CD4-positive, alpha-beta T cell treated with Interleukin-10 for 1 hour (primary cell): ENCODE results near the gene ITGBL1.

Experiments used
- DNase-seq: peaks from one replicate; pipeline ENCODE4 v3.0.0-alpha.2; 2020

Gene ITGBL1

DNA sequence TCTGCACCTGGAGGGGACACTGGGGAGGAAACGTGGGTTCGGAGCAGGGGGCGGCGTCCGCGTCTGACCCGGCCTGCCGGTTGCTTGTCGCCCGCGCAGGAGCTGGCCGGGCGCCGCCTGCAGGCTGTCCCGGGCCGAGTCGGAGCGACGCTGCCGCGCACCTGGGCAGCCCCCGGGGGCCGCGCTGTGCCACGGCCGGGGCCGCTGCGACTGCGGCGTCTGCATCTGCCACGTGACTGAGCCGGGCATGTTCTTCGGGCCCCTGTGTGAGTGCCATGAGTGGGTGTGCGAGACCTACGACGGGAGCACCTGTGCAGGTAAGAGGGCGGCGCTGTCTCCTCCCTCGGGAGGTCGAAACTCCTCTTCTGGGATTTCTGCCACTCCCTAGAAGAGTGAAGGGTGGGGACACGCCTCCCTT is 1.3 kb downstream of the ITGBL1 start:
- DNase-seq: no peak

DNA sequence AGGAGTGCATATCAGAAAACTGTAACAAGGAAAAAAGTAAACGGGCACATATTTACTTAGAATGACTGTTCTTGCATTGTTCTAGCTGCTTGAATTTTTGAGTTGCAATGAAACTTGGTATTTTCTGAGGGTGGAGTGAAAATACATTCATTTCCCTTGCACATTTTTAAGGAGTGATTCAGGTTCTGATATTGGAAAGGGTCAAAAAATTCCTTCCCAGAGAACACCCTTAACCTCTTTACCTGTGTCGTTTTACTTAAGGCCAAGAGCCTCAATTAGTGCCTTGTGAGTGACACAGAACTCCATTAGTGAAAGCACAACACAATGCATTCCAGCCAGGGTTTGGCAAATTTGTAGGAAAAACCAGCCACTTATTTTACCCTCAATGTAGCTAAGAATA is 2.3 kb downstream of the ITGBL1 start:
- DNase-seq: no peak

DNA sequence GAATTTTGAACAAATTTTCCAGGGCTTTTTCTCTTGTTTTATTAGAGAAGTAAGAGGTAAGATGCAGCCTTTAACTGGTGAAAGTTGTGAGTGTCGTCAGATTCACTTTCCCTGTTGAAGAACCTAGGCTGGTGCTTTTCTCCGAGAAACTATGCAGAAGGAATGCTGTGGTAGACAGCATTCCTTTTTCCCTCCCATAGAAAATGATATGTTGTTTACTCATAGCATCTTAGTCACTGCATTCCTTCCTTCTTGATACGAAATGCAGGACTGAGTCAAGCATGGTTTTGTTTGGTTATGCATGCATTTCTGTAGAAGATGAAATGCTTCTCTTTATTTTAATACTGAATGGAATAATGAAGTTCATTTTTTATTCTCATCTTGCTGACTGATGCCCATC is 3.4 kb downstream of the ITGBL1 start:
- no peak for DNase-seq

DNA sequence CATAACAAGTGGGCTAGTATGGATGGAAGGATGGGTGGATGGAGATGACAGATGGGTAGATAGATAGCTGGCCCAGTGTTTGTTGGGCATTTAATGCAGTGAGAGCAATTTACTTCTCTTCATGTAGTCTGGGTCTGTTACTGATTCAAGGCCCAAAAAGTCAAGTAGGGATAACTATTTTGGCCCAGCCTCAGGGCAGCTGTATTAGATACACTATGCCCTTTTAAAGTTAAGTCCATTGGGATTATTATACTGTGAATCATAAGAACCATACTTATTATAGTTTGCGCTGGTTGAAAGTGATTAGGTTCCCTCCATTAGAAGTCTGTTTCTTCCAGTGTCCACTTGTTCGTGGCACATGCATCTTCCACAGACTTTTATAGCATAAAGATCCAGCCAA is 4.7 kb downstream of the ITGBL1 start:
- no peak for DNase-seq

GRCh38 chr13:101465877-101466276 is 13.4 kb downstream of the ITGBL1 start:
- DNase-seq: no peak

- DNase-seq: no peak
Observed at GRCh38 chr13:101467415-101467814, 14.9 kb downstream of the ITGBL1 start.

- no peak for DNase-seq
Observed at GRCh38 chr13:101473458-101473857, 21.0 kb downstream of the ITGBL1 start.

DNA sequence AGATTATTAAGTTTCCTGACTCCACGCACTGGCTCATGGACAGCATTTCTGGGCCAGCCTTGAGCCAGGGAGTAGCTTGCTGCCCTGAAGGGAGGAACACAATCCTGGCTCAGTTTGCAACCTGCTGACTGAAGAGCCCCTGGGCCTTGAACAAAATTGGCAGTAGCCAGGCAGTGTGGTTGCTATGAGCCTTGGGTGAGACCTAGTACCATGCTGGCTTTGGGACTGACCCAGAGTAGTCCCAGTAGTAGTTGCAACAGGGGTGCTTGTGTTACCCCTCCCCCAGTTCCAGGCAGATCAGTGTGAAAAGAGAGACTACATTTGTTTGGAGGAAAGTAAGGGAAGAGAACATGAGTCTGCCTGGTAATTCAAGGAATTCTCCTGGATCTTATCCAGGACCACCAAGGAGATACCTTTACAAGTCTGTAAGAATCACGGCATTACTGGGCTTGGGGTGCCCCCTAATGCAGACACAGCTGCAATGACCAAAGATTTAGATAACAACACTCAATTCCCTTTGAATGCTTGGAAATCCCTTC is 22.0 kb downstream of the ITGBL1 start:
- DNase-seq: no peak

- no peak for DNase-seq
Observed at GRCh38 chr13:101475536-101475935, 23.1 kb downstream of the ITGBL1 start.

DNA sequence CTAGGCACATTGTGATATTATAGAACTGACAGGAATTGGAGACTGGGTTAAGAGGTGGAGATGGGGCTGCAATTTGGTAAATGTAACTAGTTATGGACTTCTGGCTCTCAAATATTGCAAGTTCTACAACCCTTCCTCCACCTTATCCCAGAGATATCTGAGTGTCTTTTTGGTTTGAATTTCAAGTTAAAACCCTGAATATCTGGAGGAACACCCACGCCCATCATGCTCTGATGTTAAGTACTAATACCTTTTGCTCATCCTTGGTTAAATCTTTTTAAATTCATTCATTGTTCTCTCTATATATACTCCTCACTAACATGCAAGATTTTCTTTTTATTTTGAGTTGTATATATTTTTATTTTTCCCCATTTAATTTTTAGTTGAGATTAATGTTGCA is 28.9 kb downstream of the ITGBL1 start:
- no peak for DNase-seq

DNA sequence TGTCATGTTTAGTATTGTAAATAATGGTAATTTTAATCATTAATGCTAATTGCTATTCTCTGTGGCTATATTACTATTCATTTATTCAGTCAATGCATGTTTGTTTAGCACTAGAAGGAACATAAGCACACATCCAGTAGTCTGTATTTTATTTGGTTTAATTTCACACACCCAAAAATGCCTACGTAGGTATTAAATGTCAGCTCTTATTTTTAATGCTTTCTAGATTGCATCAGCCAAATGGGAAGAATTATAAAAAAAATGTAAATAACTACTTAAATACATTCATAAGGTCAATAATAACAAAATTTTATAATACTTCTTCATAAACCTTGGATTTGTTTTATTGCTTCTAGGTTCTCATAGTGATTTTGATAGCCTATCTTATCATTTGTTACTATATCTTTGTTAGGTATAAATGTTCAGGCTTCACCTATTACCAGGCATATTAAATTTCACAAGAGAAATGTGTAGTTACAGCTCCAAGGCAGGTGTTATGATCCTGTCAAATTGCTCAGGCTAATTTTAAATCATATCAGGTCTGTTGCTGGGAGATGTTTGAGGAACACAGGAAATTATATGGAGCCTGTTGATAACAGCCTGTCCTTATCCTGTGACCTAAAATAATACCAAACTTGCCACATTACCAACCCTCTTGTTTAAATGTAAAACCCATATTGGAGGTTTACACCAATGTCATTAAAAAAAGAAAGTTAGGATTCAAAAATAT is 34.4 kb downstream of the ITGBL1 start:
- DNase-seq: no peak

DNA sequence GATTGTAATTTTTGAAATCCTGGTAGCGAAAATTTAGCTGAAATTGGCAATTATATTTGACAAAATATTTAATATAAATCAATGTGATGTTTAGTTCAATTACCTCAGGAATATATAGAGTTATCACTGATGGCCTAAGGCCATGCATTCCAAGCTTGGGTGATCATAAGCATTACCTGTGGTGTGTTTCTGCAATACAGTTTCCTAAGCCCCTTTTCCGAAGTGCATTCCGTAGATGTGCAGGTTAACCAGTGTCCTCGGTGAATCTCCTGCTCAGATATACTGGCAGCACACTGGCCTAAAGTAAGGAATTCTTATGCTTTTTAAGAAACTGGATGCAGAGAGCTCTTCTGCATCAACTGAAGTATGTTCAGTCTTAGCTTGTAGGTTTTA is 35.0 kb downstream of the ITGBL1 start:
- no peak for DNase-seq

DNA sequence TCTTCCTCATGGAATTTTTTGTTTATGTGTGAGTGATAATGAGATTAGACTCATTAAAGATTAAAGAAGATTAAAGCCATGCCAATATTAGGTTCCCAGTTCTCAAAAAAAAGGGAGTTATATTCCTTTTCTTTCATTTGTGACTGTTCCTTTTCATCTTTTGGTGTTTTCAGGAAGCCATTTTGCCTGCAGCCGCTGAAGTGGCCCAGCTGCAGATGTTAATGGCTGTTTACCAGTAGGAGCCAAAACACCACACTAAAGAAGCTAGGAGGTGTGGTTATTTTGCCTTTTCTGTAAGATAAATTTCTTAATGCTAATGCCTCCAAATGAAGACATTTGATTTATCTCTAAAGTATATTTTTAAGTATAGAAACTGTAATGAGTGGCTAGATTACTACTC is 36.3 kb downstream of the ITGBL1 start:
- no peak for DNase-seq

DNA sequence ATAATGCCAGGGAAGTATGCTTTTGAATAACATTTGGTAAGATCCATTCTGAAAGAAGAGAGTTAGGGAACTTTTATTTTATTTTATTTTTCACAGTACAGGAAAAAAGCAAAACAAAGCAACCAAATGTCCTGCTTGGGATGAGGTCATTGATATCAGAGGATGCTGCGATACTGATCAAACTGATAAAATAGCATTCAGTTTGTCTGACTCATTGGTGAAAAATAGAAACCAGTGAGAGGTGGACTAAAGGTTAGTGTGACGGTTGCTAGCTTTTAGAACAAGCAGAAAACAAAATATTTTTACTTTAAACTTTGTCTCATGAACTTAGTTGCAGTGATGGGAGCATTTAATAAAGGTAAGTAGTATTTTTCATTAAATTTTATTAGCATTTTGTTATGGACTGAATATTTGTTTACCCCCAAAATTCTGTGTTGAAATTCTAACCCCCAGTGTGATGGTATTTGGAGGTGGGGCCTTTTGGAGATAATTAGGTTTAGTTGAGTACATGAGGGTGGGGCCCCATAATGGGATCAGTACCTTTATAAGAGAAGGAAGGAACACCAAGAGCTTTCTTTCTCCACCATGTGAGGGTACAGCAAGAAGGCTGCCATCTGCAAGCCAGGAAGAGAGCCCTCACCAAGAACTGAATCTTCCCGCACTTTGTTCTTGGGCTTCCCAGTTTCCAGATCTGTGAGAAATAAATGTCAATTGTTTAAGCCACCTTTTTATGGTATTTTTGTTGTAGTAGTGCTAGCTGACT is 37.3 kb downstream of the ITGBL1 start:
- no peak for DNase-seq

- no peak for DNase-seq
Observed at GRCh38 chr13:101490406-101491015, 38.0 kb downstream of the ITGBL1 start.

- no peak for DNase-seq
Observed at GRCh38 chr13:101492251-101492910, 39.9 kb downstream of the ITGBL1 start.

GRCh38 chr13:101493541-101493940 is 41.1 kb downstream of the ITGBL1 start:
- DNase-seq: no peak

DNA sequence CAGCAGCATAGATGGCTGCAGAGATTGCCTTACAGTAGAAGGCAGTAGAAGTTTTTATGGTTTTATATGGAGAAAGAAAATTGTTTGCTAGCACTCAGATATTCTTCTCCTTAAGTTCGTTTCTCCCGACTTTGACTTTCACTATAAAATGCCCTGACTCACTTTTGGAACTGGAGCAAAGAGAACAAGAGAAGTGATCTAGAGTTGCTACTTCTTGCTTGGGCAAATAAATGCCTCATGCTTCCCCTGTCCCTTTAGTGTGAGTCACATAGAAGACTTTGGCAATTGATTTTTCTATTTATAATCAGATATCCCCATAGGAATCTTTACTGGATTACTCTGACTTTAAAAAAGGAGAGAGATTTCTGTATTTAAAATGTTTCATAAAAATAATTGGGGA is 46.9 kb downstream of the ITGBL1 start:
- DNase-seq: no peak

GRCh38 chr13:101502618-101503017 is 50.1 kb downstream of the ITGBL1 start:
- DNase-seq: no peak

- no peak for DNase-seq
Observed at GRCh38 chr13:101511161-101511560, 58.7 kb downstream of the ITGBL1 start.

GRCh38 chr13:101511766-101512165 is 59.3 kb downstream of the ITGBL1 start:
- DNase-seq: no peak

GRCh38 chr13:101512650-101513049 is 60.2 kb downstream of the ITGBL1 start:
- DNase-seq: no peak

GRCh38 chr13:101514100-101514499 is 61.6 kb downstream of the ITGBL1 start:
- DNase-seq: no peak
